ENCODE results near the gene FAP.
A peak's percentile ranks its signal among the peaks of the same experiment; 100 is the strongest.

The FAP gene

GRCh38 chr2:162166174-162166573 is 77.1 kb downstream of the FAP start:
- ATAC-seq: no peak
- no peak for TF ChIP-seq ISL1 (CRISPR knock-in tag; IDR thresholded peaks at IDR 0.05)
- no peak for TF ChIP-seq SNAI2 (CRISPR knock-in tag; IDR thresholded peaks at IDR 0.05)
- no peak for TF ChIP-seq ZFP30 (CRISPR knock-in tag; IDR thresholded peaks at IDR 0.05)
- TF ChIP-seq BACH2 (CRISPR knock-in tag; IDR thresholded peaks at IDR 0.05; ENCODE audit: borderline replicate concordance): no peak
- TF ChIP-seq TSHZ2 (CRISPR knock-in tag; IDR thresholded peaks at IDR 0.05): no peak
- no peak for TF ChIP-seq GLIS3 (CRISPR knock-in tag; IDR thresholded peaks at IDR 0.05)

GRCh38 chr2:162164802-162165201 is 78.4 kb downstream of the FAP start:
- peak; percentile 75 for ATAC-seq
- TF ChIP-seq GLIS3 (CRISPR knock-in tag; IDR thresholded peaks at IDR 0.05) (no peak), ZC3H10 (CRISPR knock-in tag; IDR thresholded peaks at IDR 0.05) (no peak), SNAI2 (CRISPR knock-in tag; IDR thresholded peaks at IDR 0.05) (no peak), POU6F1 (CRISPR knock-in tag; IDR thresholded peaks at IDR 0.05; ENCODE audit: borderline replicate concordance, low read depth) (no peak)
- TF ChIP-seq, protein P1, sequence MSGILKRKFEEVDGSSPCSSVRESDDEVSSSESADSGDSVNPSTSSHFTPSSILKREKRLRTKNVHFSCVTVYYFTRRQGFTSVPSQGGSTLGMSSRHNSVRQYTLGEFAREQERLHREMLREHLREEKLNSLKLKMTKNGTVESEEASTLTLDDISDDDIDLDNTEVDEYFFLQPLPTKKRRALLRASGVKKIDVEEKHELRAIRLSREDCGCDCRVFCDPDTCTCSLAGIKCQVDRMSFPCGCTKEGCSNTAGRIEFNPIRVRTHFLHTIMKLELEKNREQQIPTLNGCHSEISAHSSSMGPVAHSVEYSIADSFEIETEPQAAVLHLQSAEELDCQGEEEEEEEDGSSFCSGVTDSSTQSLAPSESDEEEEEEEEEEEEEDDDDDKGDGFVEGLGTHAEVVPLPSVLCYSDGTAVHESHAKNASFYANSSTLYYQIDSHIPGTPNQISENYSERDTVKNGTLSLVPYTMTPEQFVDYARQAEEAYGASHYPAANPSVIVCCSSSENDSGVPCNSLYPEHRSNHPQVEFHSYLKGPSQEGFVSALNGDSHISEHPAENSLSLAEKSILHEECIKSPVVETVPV (CRISPR knock-in tag; IDR thresholded peaks at IDR 0.05): no peak

DNA sequence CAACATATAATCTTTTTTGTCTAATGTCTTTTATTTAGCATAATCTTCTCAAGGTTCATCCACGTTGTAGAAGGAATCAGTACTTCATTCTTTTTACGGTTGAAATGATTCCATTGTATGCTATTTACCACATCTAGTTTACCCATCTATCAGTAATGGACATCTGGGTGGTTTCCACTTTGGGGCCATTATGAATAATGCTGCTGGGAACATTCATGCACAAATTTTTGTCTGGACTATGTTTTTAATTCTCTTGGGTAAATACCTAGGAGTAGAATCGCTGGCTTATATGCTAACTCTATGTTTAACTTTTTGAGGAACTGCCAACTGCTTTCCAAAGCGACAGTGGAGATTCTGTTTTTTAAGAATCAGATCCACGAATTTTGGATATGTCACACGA is 83.8 kb downstream of the FAP start:
- TF ChIP-seq ZFP3 (CRISPR knock-in tag; IDR thresholded peaks at IDR 0.05): no peak
- TF ChIP-seq TCF4 (CRISPR knock-in tag; IDR thresholded peaks at IDR 0.05; ENCODE audit: borderline replicate concordance): no peak
- no peak for TF ChIP-seq ZC3H10 (CRISPR knock-in tag; IDR thresholded peaks at IDR 0.05)
- TF ChIP-seq CREB5 (CRISPR knock-in tag; IDR thresholded peaks at IDR 0.05; ENCODE audit: low read depth): no peak
- no peak for TF ChIP-seq CSDC2 (CRISPR knock-in tag; IDR thresholded peaks at IDR 0.05)
- no peak for TF ChIP-seq ESRRG (CRISPR knock-in tag; IDR thresholded peaks at IDR 0.05)
- no peak for TF ChIP-seq ARNTL (CRISPR knock-in tag; IDR thresholded peaks at IDR 0.05; ENCODE audit: borderline replicate concordance, low read depth)
- TF ChIP-seq ZNF565 (CRISPR knock-in tag; conservative IDR thresholded peaks at IDR 0.05; ENCODE audit: low read depth): no peak
- TF ChIP-seq, protein P2, sequence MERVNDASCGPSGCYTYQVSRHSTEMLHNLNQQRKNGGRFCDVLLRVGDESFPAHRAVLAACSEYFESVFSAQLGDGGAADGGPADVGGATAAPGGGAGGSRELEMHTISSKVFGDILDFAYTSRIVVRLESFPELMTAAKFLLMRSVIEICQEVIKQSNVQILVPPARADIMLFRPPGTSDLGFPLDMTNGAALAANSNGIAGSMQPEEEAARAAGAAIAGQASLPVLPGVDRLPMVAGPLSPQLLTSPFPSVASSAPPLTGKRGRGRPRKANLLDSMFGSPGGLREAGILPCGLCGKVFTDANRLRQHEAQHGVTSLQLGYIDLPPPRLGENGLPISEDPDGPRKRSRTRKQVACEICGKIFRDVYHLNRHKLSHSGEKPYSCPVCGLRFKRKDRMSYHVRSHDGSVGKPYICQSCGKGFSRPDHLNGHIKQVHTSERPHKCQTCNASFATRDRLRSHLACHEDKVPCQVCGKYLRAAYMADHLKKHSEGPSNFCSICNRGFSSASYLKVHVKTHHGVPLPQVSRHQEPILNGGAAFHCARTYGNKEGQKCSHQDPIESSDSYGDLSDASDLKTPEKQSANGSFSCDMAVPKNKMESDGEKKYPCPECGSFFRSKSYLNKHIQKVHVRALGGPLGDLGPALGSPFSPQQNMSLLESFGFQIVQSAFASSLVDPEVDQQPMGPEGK (CRISPR knock-in tag; IDR thresholded peaks at IDR 0.05; ENCODE audit: borderline replicate concordance): no peak
- TF ChIP-seq POU6F1 (CRISPR knock-in tag; IDR thresholded peaks at IDR 0.05; ENCODE audit: borderline replicate concordance, low read depth): no peak
- ATAC-seq: no peak

DNA sequence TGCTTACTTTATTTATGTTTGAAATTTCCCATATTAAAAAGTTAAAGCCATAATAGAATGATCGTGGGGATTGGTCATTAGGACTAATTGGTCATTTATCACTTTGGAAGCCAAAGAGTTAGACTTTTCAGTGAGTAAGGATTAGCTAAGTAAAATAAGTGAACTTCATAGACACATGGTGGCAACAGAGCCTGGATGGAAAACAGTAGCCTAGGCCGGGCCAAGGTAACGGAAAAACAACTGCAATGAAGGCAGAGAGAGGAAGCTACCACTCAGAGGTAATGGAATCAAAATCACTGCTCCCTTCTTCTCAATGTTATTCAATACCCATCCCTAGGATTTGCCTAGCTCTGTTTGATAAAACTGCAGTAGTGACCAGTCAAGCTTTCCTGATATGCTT is 87.1 kb downstream of the FAP start:
- TF ChIP-seq ZFP30 (CRISPR knock-in tag; IDR thresholded peaks at IDR 0.05): no peak
- no peak for TF ChIP-seq TCF4 (CRISPR knock-in tag; IDR thresholded peaks at IDR 0.05; ENCODE audit: borderline replicate concordance)
- ATAC-seq: no peak

Measured in SK-N-SH treated with all-trans-retinoic acid at 6 μM for 48 hours (cell line).